A673 (cell line): Measurements from ENCODE around the gene GOT2.

ENCODE experiments used
- CTCF ChIP-seq: fragments of 300-800, 200-600 bp; sonication (generic); conservative IDR thresholded peaks from 2 replicates; pipeline ENCODE4 v1.5.1; 2017; ENCODE audit warnings: low read depth, mild to moderate bottlenecking, antibody characterized with exemption, low read length, moderate library complexity, mixed read lengths
- EZH2 ChIP-seq: fragments of 200-600 bp; sonication (generic); IDR thresholded peaks from 2 replicates; pipeline ENCODE4 v1.6.1; 2017; ENCODE audit warnings: borderline replicate concordance, low read depth, mild to moderate bottlenecking, mixed read lengths, antibody characterized with exemption, low read length; ENCODE audit not compliant: poor library complexity, severe bottlenecking

- TF ChIP-seq CTCF, result no peak
- no peak for TF ChIP-seq EZH2
Measured at GRCh38 chr16:58684354-58685083, 49.6 kb downstream of the GOT2 start, which contains the start of gene SLC38A7.
